IMR-90 (cell line): ENCODE data around the gene S100A11. TPM values are rescaled to one million over a fixed set of nuclear protein-coding genes. Genes with fewer than 3 reads are reported as not detected.

ENCODE experiments used
- ATAC-seq: fragments of 200-7000 bp; cut with Tn5 transposase; 2 replicates; pipeline ENCODE4 v1.9.1; 2020; ENCODE audit warnings: low read depth, mild to moderate bottlenecking, moderate library complexity
- BruUV-seq: library from RNA; stranded (reverse); fragments of 400-500 nt; replicated peaks from 2 replicates; lab custom pipeline; 2021; lab: Mats Ljungman, UMichigan
- CTCF ChIA-PET: fragments of 300-600 bp; formaldehyde crosslinking; extraction: SDS; loops from one replicate; lab custom pipeline; 2021; ENCODE audit warnings: antibody characterized with exemption; lab: Yijun Ruan, JAX
- POLR2A ChIA-PET: fragments of 300-600 bp; sonication (Branson Sonifier 250); formaldehyde crosslinking; loops from one replicate; lab custom pipeline; 2022; ENCODE audit warnings: antibody characterized with exemption; ENCODE audit not compliant: unreplicated experiment; lab: Charles Lee
- DNase-seq: peaks from one replicate; pipeline ENCODE4 v3.0.0; 2013
- H2AFZ ChIP-seq: replicated peaks from 2 replicates; pipeline ENCODE3; 2013; ENCODE audit warnings: low read length, mild to moderate bottlenecking; ENCODE audit not compliant: poor library complexity
- H2AK5ac ChIP-seq: 2 replicates; pipeline ENCODE4 v1.6.1; 2013; ENCODE audit warnings: low read depth, low read length, inconsistent platforms
- H2AK9ac ChIP-seq: replicated peaks from 2 replicates; pipeline ENCODE3; 2013; ENCODE audit warnings: mild to moderate bottlenecking, low read depth, low read length, moderate library complexity; ENCODE audit not compliant: poor library complexity
- H2BK120ac ChIP-seq: 2 replicates; pipeline ENCODE4 v1.6.1; 2013; ENCODE audit warnings: low read depth, low read length, inconsistent platforms
- H2BK15ac ChIP-seq: 3 replicates; pipeline ENCODE4 v1.6.1; 2013; ENCODE audit warnings: low read depth, low read length, inconsistent platforms
- H2BK20ac ChIP-seq: 2 replicates; pipeline ENCODE4 v1.6.1; 2013; ENCODE audit warnings: low read depth, mild to moderate bottlenecking, inconsistent platforms, low read length, moderate library complexity
- H2BK5ac ChIP-seq: 2 replicates; pipeline ENCODE4 v1.6.1; 2013; ENCODE audit warnings: mild to moderate bottlenecking, low read depth, low read length, inconsistent platforms; ENCODE audit not compliant: poor library complexity, severe bottlenecking
- H3K14ac ChIP-seq: replicated peaks from 2 replicates; pipeline ENCODE4 v1.6.1; 2013; ENCODE audit warnings: low read depth, low read length, inconsistent platforms
- H3K18ac ChIP-seq: 2 replicates; pipeline ENCODE4 v1.6.1; 2013; ENCODE audit warnings: low read depth, low read length, control low read depth
- H3K23ac ChIP-seq: 2 replicates; pipeline ENCODE4 v1.6.1; 2013; ENCODE audit warnings: low read depth, low read length, inconsistent platforms
- H3K27ac ChIP-seq: 2 replicates; pipeline ENCODE4 v1.5.1; 2013; ENCODE audit warnings: mild to moderate bottlenecking, control low read depth, low read length; ENCODE audit not compliant: insufficient read depth
- H3K27me3 ChIP-seq: 2 replicates; pipeline ENCODE4 v1.6.1; 2013; ENCODE audit warnings: low read length; ENCODE audit not compliant: control insufficient read depth, insufficient read depth
- H3K36me3 ChIP-seq: 2 replicates; pipeline ENCODE4 v1.6.1; 2013; ENCODE audit warnings: low read length, mixed read lengths; ENCODE audit not compliant: control insufficient read depth, insufficient read depth
- H3K4ac ChIP-seq: 2 replicates; pipeline ENCODE4 v1.6.1; 2013; ENCODE audit warnings: low read depth, low read length, inconsistent platforms
- H3K4me1 ChIP-seq: 2 replicates; pipeline ENCODE4 v1.6.1; 2013; ENCODE audit warnings: low read length, mixed read lengths; ENCODE audit not compliant: control insufficient read depth, insufficient read depth
- H3K4me2 ChIP-seq: 2 replicates; pipeline ENCODE4 v1.6.1; 2013; ENCODE audit warnings: low read depth, mild to moderate bottlenecking, control low read depth, low read length, moderate library complexity
- H3K4me3 ChIP-seq: 2 replicates; pipeline ENCODE4 v1.5.1; 2013; ENCODE audit warnings: low read depth, mild to moderate bottlenecking, control low read depth, low read length, moderate library complexity; ENCODE audit not compliant: insufficient read depth
- H3K56ac ChIP-seq: 2 replicates; pipeline ENCODE4 v1.6.1; 2013; ENCODE audit warnings: low read length, inconsistent platforms; ENCODE audit not compliant: insufficient read depth; ENCODE audit errors: extremely low read depth
- H3K79me1 ChIP-seq, 2 experiments: 2 replicates each; pipeline ENCODE4 v1.6.1; 2013; ENCODE audit warnings: low read length in 2 of 2, inconsistent platforms in 1 of 2, low read depth in 1 of 2
- H3K9ac ChIP-seq: 2 replicates; pipeline ENCODE4 v1.6.1; 2013; ENCODE audit warnings: low read depth, low read length, control low read depth
- H3K9me1 ChIP-seq: 2 replicates; pipeline ENCODE4 v1.6.1; 2013; ENCODE audit warnings: low read length, inconsistent platforms; ENCODE audit not compliant: insufficient read depth
- H3K9me3 ChIP-seq: 2 replicates; pipeline ENCODE4 v1.6.1; 2013; ENCODE audit warnings: low read length; ENCODE audit not compliant: control insufficient read depth, insufficient read depth
- H4K20me1 ChIP-seq: 2 replicates; pipeline ENCODE4 v1.6.1; 2013; ENCODE audit warnings: low read length, inconsistent platforms; ENCODE audit not compliant: insufficient read depth
- H4K5ac ChIP-seq: 2 replicates; pipeline ENCODE4 v1.6.1; 2013; ENCODE audit warnings: mild to moderate bottlenecking, low read depth, low read length, control low read depth
- H4K8ac ChIP-seq, 2 experiments: 2 replicates each; pipeline ENCODE4 v1.6.1; 2013; ENCODE audit warnings: low read depth in 2 of 2, low read length in 2 of 2, control low read depth in 1 of 2, inconsistent platforms in 1 of 2
- H4K91ac ChIP-seq: 2 replicates; pipeline ENCODE4 v1.6.1; 2013; ENCODE audit warnings: low read depth, low read length, inconsistent platforms; ENCODE audit not compliant: insufficient read depth
- BHLHE40 ChIP-seq: fragments of 150-350 bp; IDR thresholded peaks from 2 replicates; pipeline ENCODE4 v1.6.1; 2016; ENCODE audit warnings: mild to moderate bottlenecking, low read depth, low read length
- CHD1 ChIP-seq: IDR thresholded peaks from 2 replicates; pipeline ENCODE4 v1.6.1; 2012; ENCODE audit warnings: low read depth, low read length, improper control_type of control experiment
- MXI1 ChIP-seq: IDR thresholded peaks from 2 replicates; pipeline ENCODE4 v1.6.1; 2012; ENCODE audit warnings: low read depth, mild to moderate bottlenecking, low read length, moderate library complexity, borderline replicate concordance
- NFE2L2 ChIP-seq: fragments of 150-350 bp; IDR thresholded peaks from 2 replicates; pipeline ENCODE4 v1.6.1; 2016; ENCODE audit warnings: low read depth, mild to moderate bottlenecking, low read length
- POLR2A ChIP-seq: IDR thresholded peaks from 2 replicates; pipeline ENCODE4 v1.6.1; 2012; ENCODE audit warnings: mild to moderate bottlenecking, low read depth, low read length
- RAD21 ChIP-seq: IDR thresholded peaks from 2 replicates; pipeline ENCODE4 v1.6.1; 2012; ENCODE audit warnings: low read length, improper control_type of control experiment
- SMC3 ChIP-seq: fragments of 150-350 bp; IDR thresholded peaks from 2 replicates; pipeline ENCODE4 v1.6.1; 2016; ENCODE audit warnings: low read depth, mild to moderate bottlenecking, antibody characterized with exemption, low read length, moderate library complexity
- USF2 ChIP-seq: fragments of 150-350 bp; IDR thresholded peaks from 2 replicates; pipeline ENCODE4 v1.6.1; 2017; ENCODE audit warnings: mild to moderate bottlenecking, antibody characterized with exemption, low read length, low read depth
- WGBS, 2 experiments: methylation state at CpG; one replicate each; pipeline versions ENCODE4 v1.1.5 to v1.1.7; 2013; ENCODE audit warnings: missing lambda C conversion rate in 2 of 2; ENCODE audit not compliant: insufficient read length in 1 of 2; ENCODE audit errors: extremely low coverage in 2 of 2; 5-methylcytosine and 5-hydroxymethylcytosine counted together
- dilution Hi-C: fragments of 300-500 bp; cut with HindIII; formaldehyde crosslinking; loops from one replicate; pipeline ENCODE4 v1.14.3; 2018; ENCODE audit warnings: low sequenced_read_pairs; ENCODE audit not compliant: unreplicated experiment
- in situ Hi-C: fragments of 300-500 bp; cut with MboI; formaldehyde crosslinking; loops from 3 replicates; pipeline ENCODE4 v1.14.3; 2019; ENCODE audit warnings: low sequenced_read_pairs, inconsistent platforms, mixed read lengths
- intact Hi-C: fragments of 100-400 bp; cut with micrococcal nuclease; formaldehyde crosslinking; loops from 2 replicates; pipeline ENCODE4 v1.10.0; 2022
- polyA plus RNA-seq, 3 experiments: library from polyadenylated mRNA; depleted of rRNA; stranded (reverse); fragments of >200 nt; gene quantifications; 2 replicates each; pipeline ENCODE4 v1.2.3, GENCODE V29; 2012; ENCODE audit warnings: low replicate concordance in 1 of 3
- total RNA-seq: library from RNA; depleted of rRNA; stranded (reverse); fragments of >200 nt; gene quantifications from 2 replicates; pipeline ENCODE4 v1.2.3, GENCODE V29; 2012

S100A11 gene
- total and polyA plus RNA-seq, 2 of the 4 experiments (the other 2 are of a cell fraction): 167 to 1,402 TPM

- TF ChIP-seq SMC3 (no peak), RAD21 (no peak)
Measured at GRCh38 chr1:151991663-151992302, 45.0 kb downstream of the S100A11 start (continued).

GRCh38 chr1:151990856-151991198 is 46.0 kb downstream of the S100A11 start:
- Histone ChIP-seq H4K91ac (no peak overlapping the region), H3K9ac (no peak overlapping the region; the same call in 1 of the 2 replicates), H3K14ac (no peak overlapping the region), H3K27me3 (no peaks in the 10 kb centered on the region), H3K79me1 (peaks cover 7 to 61% of the 10 kb centered on the region in 2 experiments), H4K8ac (no peak overlapping the region), H3K4ac (no peak overlapping the region; the same call in 1 of the 2 replicates), H3K4me2 (peak overlapping the region; percentile 74), H3K18ac (no peak overlapping the region), H2BK20ac (no peak overlapping the region), H3K56ac (0 out of 2 replicates have a peak overlapping the region, but pooled peaks have one; percentile 4), H4K5ac (no peak overlapping the region), H2BK5ac (no peak overlapping the region), H3K27ac (no peak overlapping the region), H3K23ac (0 out of 2 replicates have a peak overlapping the region, but pooled peaks have one; percentile 33), H3K36me3 (peaks cover 2% of the 10 kb centered on the region; the same call in 1 of the 2 replicates), H3K4me3 (no peak overlapping the region), H3K9me3 (no peaks in the 10 kb centered on the region), H2AK9ac (no peak overlapping the region), H2AFZ (no peak overlapping the region), H2BK15ac (no peak overlapping the region), H2BK120ac (no peak overlapping the region), H3K4me1 (peaks cover 28% of the 10 kb centered on the region), H3K9me1 (peaks cover 12% of the 10 kb centered on the region), H2AK5ac (peak overlapping the region; percentile 81; the same call in 1 of the 2 replicates), H4K20me1 (peaks cover 63% of the 10 kb centered on the region)
- ATAC-seq: no peak
- DNase-seq: peak; percentile 79
- in situ Hi-C loops: loop anchor here (10.0 to 25.0 kb wide), 2 partner anchors 446 to 679 kb away; partner anchors contain the start of gene TUFT1
- BruUV-seq: no TSS peak
- ChIA-PET CTCF (interaction anchor here (0.7 to 1.0 kb wide), 3 partner anchors 21 to 43 kb away, joined by 3 read pairs; no protein-coding TSS in a partner anchor), POLR2A (no interaction called here)
- no peak for TF ChIP-seq SMC3
- TF ChIP-seq MXI1: no peak
- no peak for TF ChIP-seq BHLHE40
- TF ChIP-seq CHD1: no peak
- TF ChIP-seq POLR2A: no peak
- TF ChIP-seq NFE2L2: no peak
- TF ChIP-seq USF2: no peak
- no CpG with 5 or more reads among the region's 5 CpGs for WGBS, 2 experiments
- intact Hi-C loops: no loop called here
- dilution Hi-C loops: no loop called here
